GM21528 (cell line): ENCODE data around the gene CCN6.
A peak's percentile ranks its signal among the peaks of the same experiment; 100 is the strongest.
"Not testable (repeated sequence)": the region's sequence is repeated elsewhere in the genome, so short reads cannot be mapped to it uniquely, and the experiment has no call there.

Experiments used
- ATAC-seq: cut with Tn5 transposase; IDR thresholded peaks from one replicate; pipeline ENCODE4 v1.9.1; 2021; ENCODE audit warnings: mild to moderate bottlenecking, moderate library complexity; ENCODE audit not compliant: unreplicated experiment, low FRiP score

The CCN6 gene

GRCh38 chr6:112029045-112029822 lies 24.7 kb upstream of the CCN6 start:
- ATAC-seq = peak; percentile 56

GRCh38 chr6:112030206-112030960 lies 23.5 kb upstream of the CCN6 start:
- no peak for ATAC-seq

GRCh38 chr6:112030961-112031660 lies 22.8 kb upstream of the CCN6 start:
- no peak for ATAC-seq

GRCh38 chr6:112031960-112032359 lies 21.9 kb upstream of the CCN6 start:
- no peak for ATAC-seq

GRCh38 chr6:112032728-112033127 lies 21.2 kb upstream of the CCN6 start:
- ATAC-seq = no peak

GRCh38 chr6:112033791-112034615 lies 19.9 kb upstream of the CCN6 start:
- no peak for ATAC-seq

- no peak for ATAC-seq
These were observed 19.3 kb upstream of the CCN6 start for GRCh38 chr6:112034616-112034995.

GRCh38 chr6:112036088-112036637 lies 17.7 kb upstream of the CCN6 start:
- ATAC-seq = no peak

GRCh38 chr6:112037783-112038216 lies 16.1 kb upstream of the CCN6 start:
- no peak for ATAC-seq

- ATAC-seq = no peak
These were observed 15.6 kb upstream of the CCN6 start for GRCh38 chr6:112038268-112038667.

GRCh38 chr6:112038756-112039430 lies 15.0 kb upstream of the CCN6 start:
- ATAC-seq = no peak

GRCh38 chr6:112039431-112039770 lies 14.5 kb upstream of the CCN6 start:
- no peak for ATAC-seq

- no peak for ATAC-seq
These were observed 12.9 kb upstream of the CCN6 start for GRCh38 chr6:112040956-112041355.

- no peak for ATAC-seq
These were observed 12.4 kb upstream of the CCN6 start for GRCh38 chr6:112041535-112041934.

GRCh38 chr6:112043032-112044007 lies 10.6 kb upstream of the CCN6 start:
- peak; percentile 92 for ATAC-seq

- no peak for ATAC-seq
These were observed 9.7 kb upstream of the CCN6 start for GRCh38 chr6:112044196-112044595.

GRCh38 chr6:112044856-112045255 lies 9.0 kb upstream of the CCN6 start:
- no peak for ATAC-seq

GRCh38 chr6:112047523-112047922 lies 6.4 kb upstream of the CCN6 start:
- not testable (repeated sequence) for ATAC-seq
